GM12878 (cell line): ENCODE data around the gene PTPRN2. TPM values are rescaled to one million over a fixed set of nuclear protein-coding genes. Genes with fewer than 3 reads are reported as not detected.

Experiments
- ATAC-seq: fragments of 200-7000 bp; cut with Tn5 transposase; 3 replicates; pipeline ENCODE4 v1.9.1; 2020; ENCODE audit warnings: mild to moderate bottlenecking, moderate library complexity
- BruUV-seq: library from RNA; stranded (reverse); fragments of 400-500 nt; replicated peaks from 2 replicates; lab custom pipeline; 2021; lab: Mats Ljungman, UMichigan
- CTCF ChIA-PET: fragments of 300-600 bp; sonication (Branson Sonifier 250); formaldehyde crosslinking; extraction: SDS; loops from one replicate; lab custom pipeline; 2021; ENCODE audit warnings: inconsistent platforms; lab: Yijun Ruan, JAX
- POLR2A ChIA-PET: fragments of 350-600 bp; formaldehyde crosslinking; extraction: SDS; loops from one replicate; lab custom pipeline; 2021; ENCODE audit warnings: inconsistent platforms; lab: Charles Lee
- RAD21 ChIA-PET: fragments of 300-600 bp; sonication (Branson Sonifier 250); formaldehyde crosslinking; loops from one replicate; lab custom pipeline; 2023; ENCODE audit warnings: antibody characterized with exemption; ENCODE audit not compliant: unreplicated experiment; lab: Charles Lee
- SMC1A ChIA-PET: fragments of 300-600 bp; sonication (Branson Sonifier 250); formaldehyde crosslinking; loops from one replicate; lab custom pipeline; 2023; ENCODE audit not compliant: unreplicated experiment, uncharacterized antibody; lab: Charles Lee
- DNase-seq: peaks from one replicate; pipeline ENCODE4 v3.0.0-alpha.2; 2011; ENCODE audit warnings: low read depth, low spot score
- FAIRE-seq: peaks from 3 replicates; lab custom pipeline; 2011; peaks lifted over from hg19 to GRCh38; lab: Jason Lieb, UNC
- H2AFZ ChIP-seq: 2 replicates; pipeline ENCODE4 v1.6.0; 2011; ENCODE audit warnings: low read depth, low read length, control low read depth; ENCODE audit not compliant: control insufficient read depth
- H3K27ac ChIP-seq: 2 replicates; pipeline ENCODE4 v1.5.1; 2011; ENCODE audit warnings: control low read depth; ENCODE audit not compliant: control insufficient read depth, insufficient read depth
- H3K27me3 ChIP-seq, 2 experiments: replicated peaks in 1 of 2; 2 replicates each; pipeline versions ENCODE4 v1.6.0 to v1.6.1; 2011; ENCODE audit warnings: low read length in 1 of 2; ENCODE audit not compliant: control insufficient read depth in 2 of 2, insufficient read depth in 2 of 2
- H3K36me3 ChIP-seq, 2 experiments: 2 replicates each; pipeline ENCODE4 v1.5.1; 2011; ENCODE audit warnings: low read length in 1 of 2; ENCODE audit not compliant: control insufficient read depth in 2 of 2, insufficient read depth in 2 of 2
- H3K4me1 ChIP-seq: 2 replicates; pipeline ENCODE4 v1.6.1; 2011; ENCODE audit warnings: mild to moderate bottlenecking, low read length, moderate library complexity, mixed read lengths; ENCODE audit not compliant: control insufficient read depth, insufficient read depth
- H3K4me2 ChIP-seq: 2 replicates; pipeline ENCODE4 v1.6.0; 2011; ENCODE audit warnings: control low read depth; ENCODE audit not compliant: control insufficient read depth, insufficient read depth
- H3K4me3 ChIP-seq: fragments of 200-600 bp; sonication (generic); 2 replicates; pipeline ENCODE4 v1.5.1; 2016
- H3K79me2 ChIP-seq: 2 replicates; pipeline ENCODE4 v1.6.0; 2011; ENCODE audit warnings: low read length; ENCODE audit not compliant: control insufficient read depth, insufficient read depth
- H3K9ac ChIP-seq: 2 replicates; pipeline ENCODE4 v1.8.0; 2011; ENCODE audit warnings: low read length, control low read depth, mixed read lengths; ENCODE audit not compliant: control insufficient read depth, insufficient read depth
- H3K9me3 ChIP-seq: replicated peaks from 3 replicates; pipeline ENCODE4 v1.5.1; 2011; ENCODE audit warnings: mild to moderate bottlenecking, low read length; ENCODE audit not compliant: control insufficient read depth, insufficient read depth
- H4K20me1 ChIP-seq: 2 replicates; pipeline ENCODE4 v1.6.0; 2011; ENCODE audit not compliant: control insufficient read depth, insufficient read depth
- BRCA1 ChIP-seq: IDR thresholded peaks from 2 replicates; pipeline ENCODE4 v1.6.1; 2011; ENCODE audit warnings: low read depth, low read length, improper control_type of control experiment
- EED ChIP-seq: sonication (generic); IDR thresholded peaks from 2 replicates; pipeline ENCODE4 v1.6.1; 2016; ENCODE audit warnings: antibody characterized with exemption, low read depth
- FOS ChIP-seq: IDR thresholded peaks from 3 replicates; pipeline ENCODE4 v1.6.1; 2011; ENCODE audit warnings: borderline replicate concordance; ENCODE audit not compliant: insufficient read length; ENCODE audit errors: extremely low read depth
- FOXK2 ChIP-seq: fragments of 450-650 bp; IDR thresholded peaks from 2 replicates; pipeline ENCODE4 v1.6.1; 2017; ENCODE audit warnings: mild to moderate bottlenecking, moderate library complexity
- IRF5 ChIP-seq: fragments of 450-650 bp; IDR thresholded peaks from 2 replicates; pipeline ENCODE4 v1.6.1; 2017; ENCODE audit warnings: borderline replicate concordance
- LARP7 ChIP-seq: fragments of 450-650 bp; IDR thresholded peaks from 2 replicates; pipeline ENCODE4 v1.6.1; 2017; ENCODE audit warnings: mild to moderate bottlenecking
- MEF2A ChIP-seq: IDR thresholded peaks from 2 replicates; pipeline ENCODE4 v1.6.1; 2011; ENCODE audit warnings: low read depth, mild to moderate bottlenecking, low read length, moderate library complexity; ENCODE audit not compliant: insufficient read depth
- MEF2B ChIP-seq: fragments of 450-650 bp; IDR thresholded peaks from 2 replicates; pipeline ENCODE4 v1.6.1; 2018; ENCODE audit warnings: mild to moderate bottlenecking, moderate library complexity; ENCODE audit not compliant: partially characterized antibody, poor library complexity, severe bottlenecking
- NR2F1 ChIP-seq: fragments of 450-650 bp; conservative IDR thresholded peaks from 2 replicates; pipeline ENCODE4 v1.6.1; 2017; ENCODE audit warnings: mild to moderate bottlenecking
- PAX8 ChIP-seq: fragments of 450-650 bp; IDR thresholded peaks from 2 replicates; pipeline ENCODE4 v1.6.1; 2017; ENCODE audit warnings: mild to moderate bottlenecking, moderate library complexity
- RFX5 ChIP-seq: IDR thresholded peaks from 2 replicates; pipeline ENCODE4 v1.6.1; 2011; ENCODE audit warnings: low read depth, low read length, improper control_type of control experiment
- SMC3 ChIP-seq: IDR thresholded peaks from 2 replicates; pipeline ENCODE4 v1.6.1; 2011; ENCODE audit warnings: low read length, improper control_type of control experiment, borderline replicate concordance
- TAF1 ChIP-seq: IDR thresholded peaks from 2 replicates; pipeline ENCODE4 v1.6.1; 2011; ENCODE audit warnings: mild to moderate bottlenecking, low read depth, low read length, borderline replicate concordance
- TBL1XR1 ChIP-seq: IDR thresholded peaks from 2 replicates; pipeline ENCODE4 v1.6.1; 2012; ENCODE audit warnings: low read depth, low read length, improper control_type of control experiment
- TCF3 ChIP-seq: IDR thresholded peaks from 2 replicates; pipeline ENCODE4 v1.6.1; 2012; ENCODE audit warnings: low read depth, mild to moderate bottlenecking, low read length, borderline replicate concordance; ENCODE audit not compliant: insufficient read depth
- YBX1 ChIP-seq: fragments of 450-650 bp; IDR thresholded peaks from 2 replicates; pipeline ENCODE4 v1.6.1; 2016; ENCODE audit warnings: antibody characterized with exemption
- YY1 ChIP-seq: IDR thresholded peaks from 2 replicates; pipeline ENCODE4 v1.6.1; 2011; ENCODE audit warnings: low read depth, mild to moderate bottlenecking, low read length
- ZNF217 ChIP-seq: fragments of 450-650 bp; IDR thresholded peaks from 2 replicates; pipeline ENCODE4 v1.6.1; 2017; ENCODE audit warnings: antibody characterized with exemption, mild to moderate bottlenecking
- ZZZ3 ChIP-seq: IDR thresholded peaks from 2 replicates; pipeline ENCODE4 v1.6.1; 2011; ENCODE audit warnings: low read depth; ENCODE audit not compliant: control insufficient read depth, insufficient read length
- WGBS: methylation state at CpG from one replicate; pipeline ENCODE4 v1.1.6; 2016; ENCODE audit warnings: low lambda C conversion rate; ENCODE audit not compliant: insufficient replicate concordance, insufficient coverage; ENCODE audit errors: missing lambda C conversion rate; 5-methylcytosine and 5-hydroxymethylcytosine counted together
- in situ Hi-C: fragments of 300-500 bp; cut with MboI; formaldehyde crosslinking; loops from 9 replicates; pipeline ENCODE4 v1.14.3; 2018; ENCODE audit warnings: mixed read lengths
- intact Hi-C: fragments of 100-400 bp; cut with micrococcal nuclease; formaldehyde crosslinking; loops from one replicate; pipeline ENCODE4 v1.14.2; 2022; ENCODE audit not compliant: unreplicated experiment
- polyA plus RNA-seq, 11 experiments: library from polyadenylated mRNA; depleted of rRNA in 4 of 11; unstranded in 6 of 11; stranded (reverse) in 5 of 11; fragments of >200 nt; fragmentation: Nextera tagmentation in 4 of 11; fragmentation: Illumina TruSeq in 1 of 11; extraction: Ambion mirVana in 4 of 11; extraction: Trizol in 1 of 11; gene quantifications; 1 replicate in 1 of 11; 2 replicates in 10 of 11; pipeline versions ENCODE4 v1.2.1 to v1.2.3, GENCODE V29; 2011 to 2016; ENCODE audit warnings: inconsistent platforms in 2 of 11, missing spikeins in 2 of 11, low read depth in 1 of 11
- total RNA-seq, 4 experiments: library from RNA; depleted of rRNA in 3 of 4; stranded (reverse); fragments of >200 nt in 3 of 4; fragmentation: Illumina TruSeq in 1 of 4; extraction: Trizol in 1 of 4; gene quantifications; 2 replicates each; pipeline versions ENCODE4 v1.2.1 to v1.2.3, GENCODE V29; 2013 to 2021

PTPRN2 gene
- total and polyA plus RNA-seq, 10 of the 15 experiments (the other 5 are each of a cell fraction or from before 2014, with no cell fraction given) = 5.4 TPM; not detected in 9

- H4K20me1 ChIP-seq = no peaks in the 10 kb centered on the region
- SMC1A ChIA-PET = no interaction called here
- no TSS peak for BruUV-seq
- no peak for TF ChIP-seq RFX5
- ATAC-seq = no peak
- H2AFZ ChIP-seq = no peak overlapping the region
- H3K27ac ChIP-seq = no peak overlapping the region
- 60% methylated on average over 11 of the region's 11 CpGs for WGBS
- POLR2A ChIA-PET = no interaction called here
- no peak overlapping the region for H3K9ac ChIP-seq
- no peak overlapping the region for H3K4me2 ChIP-seq
- FAIRE-seq = no peak
- no peak for DNase-seq
- RAD21 ChIA-PET = no interaction called here
- CTCF ChIA-PET = no interaction called here
- in situ Hi-C loops = no loop called here
- no peaks in the 10 kb centered on the region; the same call in 1 of the 3 replicates for H3K9me3 ChIP-seq
- intact Hi-C loops = no loop called here
- H3K4me3 ChIP-seq = no peak overlapping the region
- no peaks in the 10 kb centered on the region for H3K36me3 ChIP-seq
- no peaks in the 10 kb centered on the region for H3K79me2 ChIP-seq
- H3K4me1 ChIP-seq = no peaks in the 10 kb centered on the region
- H3K27me3 ChIP-seq = no peaks in the 10 kb centered on the region
These were observed 271.7 kb downstream of the PTPRN2 start for GRCh38 chr7:158315881-158316280.

- Histone ChIP-seq H4K20me1 (no peaks in the 10 kb centered on the region), H3K79me2 (no peaks in the 10 kb centered on the region), H3K4me2 (no peak overlapping the region), H3K4me3 (no peak overlapping the region), H3K4me1 (no peaks in the 10 kb centered on the region), H3K27me3 (no peaks in the 10 kb centered on the region), H3K9ac (no peak overlapping the region), H3K36me3 (no peaks in the 10 kb centered on the region), H2AFZ (no peak overlapping the region), H3K9me3 (no peaks in the 10 kb centered on the region; the same call in 1 of the 3 replicates), H3K27ac (no peak overlapping the region)
- DNase-seq (no peak), ATAC-seq (no peak), FAIRE-seq (no peak)
- intact Hi-C loops (no loop called here), in situ Hi-C loops (no loop called here)
- no TSS peak for BruUV-seq
- WGBS = 29% methylated on average over 11 of the region's 11 CpGs
- CTCF ChIA-PET = no interaction called here
- POLR2A ChIA-PET = no interaction called here
- SMC1A ChIA-PET = no interaction called here
- RAD21 ChIA-PET = no interaction called here
- no peak for TF ChIP-seq SMC3
- no peak for TF ChIP-seq ZNF217
- no peak for TF ChIP-seq EED
- TF ChIP-seq TCF3 = no peak
- no peak for TF ChIP-seq TBL1XR1
- TF ChIP-seq MEF2A = no peak
- no peak for TF ChIP-seq MEF2B
- no peak for TF ChIP-seq YY1
- no peak for TF ChIP-seq TAF1
- no peak for TF ChIP-seq NR2F1
- no peak for TF ChIP-seq FOXK2
- no peak for TF ChIP-seq LARP7
- no peak for TF ChIP-seq BRCA1
- TF ChIP-seq PAX8 = no peak
- TF ChIP-seq FOS = no peak
- no peak for TF ChIP-seq IRF5
- no peak for TF ChIP-seq ZZZ3
- no peak for TF ChIP-seq YBX1
These were observed 272.3 kb downstream of the PTPRN2 start for GRCh38 chr7:158315326-158315725.
